Stimulated activated naive CD8-positive, alpha-beta T cell treated with anti-CD3 and anti-CD28 coated beads, Interleukin-15, Interleukin-2, amounts not matched to agents 100 U/mL and 50 U/mL, for 24 hours (primary cell): ENCODE measurements around the gene EXOC4.

Source experiments
- ATAC-seq: fragments of 150-1000 bp; cut with Tn5 transposase; one replicate; pipeline ENCODE4 v1.10.0; 2021
- DNase-seq: peaks from one replicate; pipeline ENCODE4 v3.0.0; 2021

Gene EXOC4

DNA sequence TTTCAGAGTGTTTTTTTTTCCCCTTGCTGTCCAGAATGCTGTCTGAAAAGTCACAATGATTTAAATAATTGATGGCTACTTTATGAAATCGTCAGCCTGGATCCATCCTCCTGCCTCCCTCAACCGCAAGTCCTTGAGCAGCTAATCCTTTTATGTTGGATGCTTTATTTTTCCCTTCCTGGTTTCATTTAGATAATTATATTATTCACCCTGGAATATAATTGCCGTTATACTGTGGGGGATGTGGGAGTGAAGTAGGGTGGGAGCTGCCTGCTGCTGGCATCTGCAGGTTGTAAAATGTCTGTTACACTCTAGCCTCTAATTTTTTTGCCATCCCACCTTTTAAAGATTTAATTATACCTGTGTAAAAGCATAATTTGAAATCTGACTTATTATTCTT lies 583.8 kb downstream of the EXOC4 start:
- no peak for ATAC-seq
- no peak for DNase-seq

DNA sequence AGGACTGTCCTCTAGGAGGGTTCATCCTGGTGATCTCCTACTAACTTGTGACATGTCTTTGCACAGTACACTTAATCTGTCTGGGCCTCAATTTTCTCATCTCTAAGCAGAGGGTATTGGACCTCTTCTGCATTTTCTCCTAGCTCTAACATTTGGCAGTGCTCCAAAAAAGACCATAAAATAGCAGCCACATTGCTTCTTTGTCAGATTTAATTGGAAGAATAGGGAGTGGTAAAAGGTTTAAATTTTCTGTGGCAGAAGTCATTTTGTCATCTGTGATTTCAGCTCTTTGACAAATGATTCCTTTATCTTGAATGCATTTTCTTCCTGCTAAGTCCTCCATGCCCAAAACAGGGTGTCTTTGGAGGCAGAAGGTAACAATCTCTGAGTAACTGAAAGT lies 584.3 kb downstream of the EXOC4 start:
- ATAC-seq (no peak), DNase-seq (no peak)

DNA sequence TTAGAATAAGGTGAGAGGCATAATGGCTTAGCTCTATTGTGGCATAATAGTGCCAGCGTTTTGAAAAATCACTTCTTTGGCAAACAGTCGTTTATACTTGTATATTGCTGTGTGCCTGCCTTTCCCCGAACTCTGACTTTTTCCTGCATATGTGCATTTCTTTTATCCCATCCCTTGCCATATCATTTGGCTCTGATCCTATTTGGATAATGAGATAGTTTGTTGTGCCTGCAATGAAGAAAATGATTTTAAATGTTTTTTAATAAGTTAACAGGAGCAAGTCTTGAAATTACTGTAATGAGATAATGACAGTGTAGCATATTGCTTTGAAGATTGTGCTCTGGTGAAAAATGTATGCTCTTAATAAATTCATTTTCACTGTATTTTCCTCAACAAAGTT lies 586.2 kb downstream of the EXOC4 start:
- ATAC-seq (no peak), DNase-seq (no peak)

DNA sequence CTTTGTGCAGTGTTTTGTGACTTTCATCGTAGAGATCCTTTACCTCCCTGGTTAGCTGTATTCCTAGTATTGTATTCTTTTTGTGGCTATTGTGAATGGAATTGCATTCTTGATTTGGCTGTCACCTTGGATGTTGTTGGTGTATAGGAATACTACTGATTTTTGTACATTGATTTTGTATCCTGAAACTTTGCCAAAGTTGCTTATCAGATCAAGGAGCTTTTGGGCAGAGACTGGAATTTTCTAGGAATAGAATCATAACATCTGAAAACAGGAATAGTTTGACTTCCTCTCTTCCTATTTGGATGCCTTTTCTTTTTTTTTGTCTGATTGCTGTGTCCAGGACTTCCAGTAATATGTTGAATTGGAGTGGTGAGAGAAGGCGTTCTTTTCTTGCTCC lies 590.5 kb downstream of the EXOC4 start:
- no peak for ATAC-seq
- DNase-seq, result no peak

DNA sequence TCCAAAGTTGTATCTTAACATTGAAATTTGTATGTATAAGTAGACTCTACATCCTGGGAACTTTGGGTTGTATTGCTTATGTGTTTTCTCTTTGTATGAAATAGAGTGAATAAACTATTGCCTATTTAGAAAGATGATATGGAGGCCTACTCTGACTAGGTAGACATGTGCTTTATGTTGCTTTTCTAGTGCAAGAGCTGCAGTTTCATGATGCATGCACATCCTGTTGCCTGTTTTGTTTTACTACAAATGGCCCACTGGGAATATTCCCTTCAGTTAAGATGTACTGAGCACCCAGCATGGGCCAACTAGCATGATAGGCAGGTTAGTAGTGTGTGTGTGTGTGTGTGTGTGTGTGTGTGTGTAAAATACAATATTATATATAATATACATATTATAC lies 592.1 kb downstream of the EXOC4 start:
- ATAC-seq (no peak), DNase-seq (no peak)

DNA sequence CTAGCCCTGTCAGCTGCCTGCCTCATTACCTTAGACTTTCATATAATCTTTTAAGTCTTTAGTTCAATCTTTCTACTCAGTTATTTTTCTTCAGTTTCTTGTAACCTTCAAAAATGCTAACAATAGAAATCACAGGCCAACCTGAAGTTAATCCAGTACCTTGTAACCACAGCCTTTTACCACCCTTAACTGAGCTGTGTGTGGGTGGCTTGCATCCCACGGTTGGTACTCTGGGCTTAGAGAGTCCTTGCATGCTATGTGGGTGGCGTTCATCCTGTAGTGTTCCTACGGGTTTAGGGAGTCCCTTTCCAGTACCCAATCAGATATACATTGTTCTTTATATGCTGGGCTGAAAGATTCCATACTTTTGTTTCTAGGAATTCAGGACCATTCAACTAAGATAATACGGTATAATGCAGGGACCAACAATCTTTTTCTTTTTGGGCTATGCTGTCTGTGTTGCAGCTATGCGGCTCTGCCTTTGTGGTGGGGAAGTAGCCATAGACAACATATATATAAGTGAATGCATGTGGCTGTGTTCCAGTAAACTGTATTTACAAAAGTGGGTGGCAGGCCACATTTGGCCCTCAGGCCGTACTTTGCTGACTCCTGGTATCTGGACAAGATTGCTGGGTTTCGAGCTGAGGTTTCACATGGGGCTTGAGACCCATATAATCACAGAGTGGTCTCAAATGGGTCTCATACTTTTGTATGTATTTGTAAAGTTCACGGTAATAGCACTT lies 593.5 kb downstream of the EXOC4 start:
- no peak for DNase-seq
- ATAC-seq, result no peak

DNA sequence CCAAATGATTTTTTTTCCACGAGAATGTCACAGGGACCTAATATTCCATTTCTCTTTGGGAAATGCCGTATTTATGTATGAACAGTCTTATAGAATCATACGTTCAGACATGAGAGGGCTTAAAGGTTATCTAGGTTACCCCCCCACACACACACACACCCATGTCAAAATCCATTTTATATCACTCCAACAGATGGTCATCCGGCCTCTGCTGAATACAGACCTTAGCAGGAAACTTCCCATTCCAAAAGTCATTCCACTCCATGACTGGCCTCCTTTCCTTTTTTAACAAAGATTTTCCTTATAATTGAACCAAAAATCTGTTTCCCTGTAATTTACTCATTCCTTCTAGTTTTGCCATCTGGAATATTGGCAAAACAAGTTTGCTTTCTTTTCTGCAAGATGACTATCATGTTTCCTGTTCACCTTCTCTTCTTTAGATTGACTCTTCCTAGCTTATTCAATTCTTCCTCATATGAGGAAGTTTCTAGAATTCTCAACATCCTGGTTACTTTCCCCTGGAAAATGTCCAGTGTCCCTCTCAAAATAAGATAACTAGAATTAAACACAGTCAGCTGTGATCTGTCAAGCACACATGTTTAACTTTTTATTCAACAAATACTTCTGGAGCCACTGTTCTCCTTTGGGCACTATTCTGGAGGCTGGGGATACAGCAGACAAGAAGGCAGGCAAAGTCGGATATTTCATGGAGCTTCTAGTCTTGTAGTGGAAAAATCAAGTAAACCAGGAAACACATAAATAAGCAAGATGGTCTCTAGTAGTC lies 597.8 kb downstream of the EXOC4 start:
- DNase-seq (no peak), ATAC-seq (no peak)

DNA sequence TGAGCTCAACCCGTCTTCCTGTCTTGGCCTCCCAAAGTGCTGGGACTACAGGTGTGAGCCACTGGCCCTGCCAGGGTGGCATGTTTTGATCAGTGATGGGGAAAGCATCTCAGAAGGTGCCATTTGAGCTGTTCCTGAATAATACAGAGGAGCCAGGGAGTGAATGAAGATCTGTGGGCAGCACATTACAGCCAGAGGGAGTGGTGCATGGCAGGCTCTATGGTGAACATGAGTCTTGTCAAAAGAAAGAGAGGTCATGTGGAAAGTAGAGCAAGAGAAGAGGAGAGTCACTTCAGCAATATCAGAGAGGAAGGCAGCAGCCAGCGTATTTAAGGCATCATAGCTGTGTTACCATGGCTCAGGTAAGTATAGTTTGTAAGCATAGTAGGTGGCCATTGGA lies 598.5 kb downstream of the EXOC4 start:
- no peak for ATAC-seq

DNA sequence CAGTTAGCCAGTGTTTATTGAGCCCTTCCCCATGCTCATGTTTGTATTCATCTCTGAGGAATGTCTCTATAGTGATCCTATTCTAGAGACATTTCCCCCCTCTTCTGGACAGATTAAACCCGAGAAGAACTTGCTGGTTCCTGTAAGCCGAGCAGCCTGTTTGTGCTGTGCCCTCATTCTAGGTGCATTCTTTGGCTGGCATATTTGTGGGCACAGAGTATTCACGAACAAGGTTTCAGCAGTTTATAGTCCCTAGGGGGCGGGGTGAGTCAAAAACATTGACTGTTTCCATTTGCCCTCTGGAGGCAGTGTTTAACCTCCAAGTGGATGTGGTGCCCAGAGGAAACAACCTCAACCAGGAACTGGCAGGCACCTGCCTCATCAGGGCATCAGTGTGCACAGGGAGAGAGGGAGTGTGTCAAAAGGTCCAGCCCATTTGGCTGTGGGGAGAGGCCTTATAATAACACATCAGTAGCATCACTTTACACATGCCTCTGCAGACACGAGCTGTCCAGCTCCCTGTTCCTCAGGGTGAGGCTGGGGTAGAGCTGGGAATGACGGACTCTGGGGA lies 600.9 kb downstream of the EXOC4 start:
- ATAC-seq (no peak), DNase-seq (peak; percentile 14)

More for the DNA sequence above, 598.5 kb downstream of the EXOC4 start:
- DNase-seq, result no peak

DNA sequence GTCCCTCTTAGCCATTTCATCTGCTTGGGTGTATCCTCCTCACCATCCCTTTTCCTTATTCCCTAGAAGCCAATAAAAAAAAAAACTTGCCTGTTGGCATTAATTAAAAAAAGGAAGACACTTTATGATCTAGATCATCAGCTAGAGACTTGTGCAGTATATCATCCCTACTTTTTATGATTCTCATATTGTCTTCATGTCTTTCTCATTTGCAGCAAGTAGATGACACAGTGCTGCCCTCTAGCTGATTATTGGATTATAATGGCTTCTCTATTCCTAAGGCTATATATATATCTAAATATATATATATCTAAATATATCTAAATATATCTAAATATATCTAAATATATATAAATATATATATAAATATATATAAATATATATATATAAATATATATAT lies 601.9 kb downstream of the EXOC4 start:
- DNase-seq, result no peak
- ATAC-seq, result no peak

DNA sequence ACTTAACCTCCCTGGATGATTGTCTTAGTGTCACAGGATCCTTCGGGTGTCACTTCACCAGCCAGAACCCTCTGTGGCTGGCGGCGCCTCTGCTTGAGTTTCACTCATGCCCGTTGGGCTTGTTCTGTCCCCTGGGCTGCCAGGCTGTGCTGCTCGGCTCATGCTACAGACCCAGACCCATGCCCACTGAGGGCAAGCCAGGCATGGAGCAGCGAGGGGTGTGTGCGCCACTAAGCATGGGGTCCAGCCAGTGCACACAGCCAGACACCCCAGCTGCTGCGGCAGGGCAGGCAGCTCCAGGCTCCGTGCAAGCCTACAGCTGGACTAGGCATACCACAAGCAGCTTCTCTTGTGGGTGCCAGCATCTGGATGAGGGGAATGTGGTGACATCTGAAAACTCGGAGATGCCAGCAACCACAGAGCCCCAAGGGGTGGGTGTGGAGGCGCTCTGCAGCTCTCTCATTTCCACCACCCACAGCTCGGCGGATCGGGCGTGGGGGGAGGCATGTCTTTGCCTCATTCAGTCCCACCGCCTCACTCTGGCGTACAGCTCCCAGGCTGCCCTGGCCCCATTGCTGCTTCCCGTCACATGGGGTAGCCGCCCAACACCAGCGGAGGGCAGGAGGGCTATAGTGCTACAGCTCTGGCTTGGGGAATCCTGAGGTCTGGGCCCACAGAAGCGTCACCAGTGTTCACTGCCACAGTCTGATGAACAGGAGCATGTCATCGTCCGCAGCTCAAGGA lies 604.7 kb downstream of the EXOC4 start:
- DNase-seq (no peak), ATAC-seq (no peak)

DNA sequence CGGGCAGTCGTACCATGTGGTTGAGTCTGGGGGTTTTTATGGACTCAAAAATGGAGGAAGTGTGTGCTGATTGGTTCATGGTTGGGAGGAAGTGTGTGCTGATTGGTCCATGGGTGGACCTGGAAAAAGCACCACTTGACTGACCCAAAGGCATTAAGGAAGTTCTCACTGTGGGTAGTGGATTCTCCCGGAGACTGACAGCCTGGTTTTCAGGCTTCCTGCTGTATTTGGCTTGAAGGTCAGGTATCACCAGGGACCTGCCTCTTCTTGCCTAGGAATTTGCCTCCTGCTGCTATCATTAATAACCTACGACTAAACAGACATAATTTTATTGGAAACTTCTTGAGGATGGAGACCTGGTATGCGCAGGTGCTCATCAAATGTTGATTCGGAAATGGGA lies 605.4 kb downstream of the EXOC4 start:
- DNase-seq (no peak), ATAC-seq (no peak)

DNA sequence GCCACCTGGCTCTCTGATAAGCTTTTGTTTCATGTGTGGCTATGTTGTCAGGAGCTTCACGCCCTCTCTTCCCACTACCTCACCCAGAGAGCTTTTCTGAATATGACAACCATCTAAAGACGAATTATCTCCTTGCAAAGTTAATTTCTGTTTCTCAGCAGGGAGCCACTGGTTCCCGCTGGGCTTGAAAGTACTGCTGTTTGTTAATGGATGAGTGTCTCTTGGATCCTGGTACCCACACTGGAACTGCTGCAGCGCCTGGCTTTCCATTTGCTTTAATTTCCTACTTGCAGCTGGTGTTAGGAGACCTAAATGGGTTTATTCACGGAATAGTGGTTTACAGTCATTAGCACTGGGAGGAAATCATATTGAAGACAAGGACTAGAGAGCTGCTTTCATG lies 606.4 kb downstream of the EXOC4 start:
- no peak for ATAC-seq
- DNase-seq, result no peak

DNA sequence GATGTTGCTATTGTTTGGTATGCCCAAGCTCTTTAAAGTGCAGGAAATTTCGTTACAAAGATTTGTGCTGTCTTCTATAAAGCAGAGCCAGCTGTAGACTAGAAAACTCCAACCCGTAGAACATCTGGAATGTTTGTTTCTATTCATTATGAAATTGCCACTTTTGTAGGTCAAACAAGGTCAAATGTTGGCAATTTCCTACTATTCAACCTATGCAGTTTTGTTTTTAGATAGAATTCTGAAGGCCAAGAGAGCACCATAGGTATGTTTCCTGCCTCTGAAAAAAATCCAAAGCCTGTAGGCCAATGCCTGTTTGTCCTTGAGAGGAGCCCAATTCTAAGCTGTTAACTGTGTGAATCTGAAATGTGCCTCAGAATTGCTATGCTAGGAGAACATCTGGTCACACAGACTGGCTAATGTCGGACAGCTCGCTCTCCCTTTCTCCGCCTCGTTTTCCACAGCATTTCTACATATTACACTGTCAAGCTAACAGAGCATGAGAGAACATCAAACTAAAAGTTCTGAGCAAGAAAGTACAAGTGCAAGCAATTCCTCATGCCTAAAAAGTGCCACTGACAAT lies 607.1 kb downstream of the EXOC4 start:
- no peak for DNase-seq
- no peak for ATAC-seq

DNA sequence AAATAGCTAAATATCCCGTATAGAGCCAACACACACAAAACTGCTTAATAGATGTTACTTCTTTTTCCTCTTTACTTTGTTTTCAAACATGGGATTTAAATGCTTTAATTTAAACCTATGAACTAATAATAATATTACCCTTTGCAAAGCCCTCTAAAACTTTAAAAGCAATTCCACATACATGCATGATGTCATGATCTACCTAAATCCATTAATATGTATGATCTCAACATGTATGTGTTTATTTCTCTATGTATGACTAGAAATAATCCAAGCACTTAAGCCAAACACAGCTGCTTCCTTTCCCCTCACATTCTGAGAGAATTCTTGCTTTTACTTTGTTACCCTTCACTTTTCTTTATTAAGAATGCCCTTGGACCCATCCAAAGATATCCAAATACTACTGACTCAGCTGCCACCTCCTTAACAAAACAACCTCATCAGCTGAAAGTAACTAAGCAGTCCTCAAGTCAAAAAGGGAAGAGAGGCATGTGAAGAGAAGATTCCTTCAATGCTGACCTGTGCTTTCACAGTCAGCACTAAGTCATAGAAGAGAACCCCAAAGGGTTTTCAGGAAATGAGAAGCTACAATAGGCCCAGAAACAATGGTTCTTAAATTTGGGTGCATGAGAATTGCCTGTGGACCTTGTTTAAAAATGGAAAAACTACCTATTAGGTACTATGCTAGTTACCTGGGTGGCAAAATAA lies 607.9 kb downstream of the EXOC4 start:
- DNase-seq, result no peak
- ATAC-seq, result no peak

DNA sequence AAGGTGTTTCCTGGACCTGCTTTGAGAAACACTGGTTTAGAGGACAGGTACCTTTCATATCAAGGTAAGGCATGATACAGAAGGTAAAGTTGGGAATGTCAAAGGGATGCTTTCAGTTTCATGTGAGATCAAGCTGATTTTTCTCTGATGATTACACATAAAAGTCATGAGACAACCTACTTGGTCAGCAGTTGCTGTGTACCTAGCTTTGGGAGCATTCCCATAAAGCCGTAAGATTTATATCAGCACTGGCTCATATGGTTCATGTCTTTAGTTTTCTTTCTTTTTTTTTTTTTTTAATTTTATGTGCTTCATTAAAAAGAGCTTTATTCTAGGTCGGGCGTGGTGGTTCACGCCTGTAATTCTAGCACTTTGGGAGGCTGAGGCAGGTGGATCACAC lies 609.0 kb downstream of the EXOC4 start:
- ATAC-seq, result no peak
- DNase-seq, result no peak

DNA sequence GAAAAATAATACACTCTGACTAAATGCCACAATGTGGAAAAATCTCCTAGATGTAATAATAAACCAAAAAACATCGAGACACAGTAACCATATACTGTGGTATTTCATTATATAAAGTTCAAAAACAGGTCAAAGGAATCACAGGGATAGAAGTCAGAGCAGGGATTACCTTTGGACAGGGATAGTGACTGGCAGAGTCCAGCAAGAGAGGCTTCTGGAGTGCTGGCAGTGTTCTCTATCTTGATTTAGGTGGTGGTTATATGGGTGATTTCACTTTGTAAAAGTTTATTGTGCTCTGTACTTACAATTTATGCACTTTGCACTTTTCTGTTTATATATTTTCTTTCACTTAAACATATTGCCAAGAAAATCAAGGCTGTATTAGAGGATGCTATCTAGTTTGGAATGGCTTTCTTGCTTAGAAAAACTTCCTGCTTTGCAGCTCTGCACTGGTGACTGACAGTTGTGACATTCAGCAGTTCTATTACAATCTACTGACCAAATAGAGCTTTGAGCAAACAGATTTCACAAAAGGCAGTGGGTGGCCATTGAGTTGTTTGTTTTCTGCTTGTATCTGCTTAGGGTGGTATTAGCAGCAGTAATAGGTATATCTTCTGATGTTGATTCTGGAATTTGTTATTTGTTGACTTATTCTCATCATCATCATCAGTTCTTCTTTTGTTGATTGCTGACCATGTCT lies 610.6 kb downstream of the EXOC4 start:
- DNase-seq, result no peak
- no peak for ATAC-seq

DNA sequence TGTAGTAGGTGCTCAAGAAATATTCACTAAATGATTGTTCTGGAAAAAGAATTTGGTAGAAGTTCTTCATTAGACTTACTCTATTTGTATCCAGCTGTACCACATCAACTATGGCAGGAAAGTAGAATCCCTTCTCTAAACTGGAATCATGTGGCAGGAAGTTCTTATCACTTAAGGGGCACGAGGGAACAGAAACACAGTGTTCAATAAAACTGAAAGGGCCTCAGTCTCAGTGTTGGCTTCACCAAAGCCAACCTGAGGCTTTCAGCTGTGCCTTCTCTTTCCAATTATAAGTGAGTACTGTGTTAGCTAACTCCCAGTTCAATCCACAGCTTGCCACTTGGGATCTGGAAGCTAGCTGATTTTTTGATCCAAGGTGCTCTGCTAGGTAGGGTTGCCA lies 616.7 kb downstream of the EXOC4 start:
- no peak for DNase-seq

DNA sequence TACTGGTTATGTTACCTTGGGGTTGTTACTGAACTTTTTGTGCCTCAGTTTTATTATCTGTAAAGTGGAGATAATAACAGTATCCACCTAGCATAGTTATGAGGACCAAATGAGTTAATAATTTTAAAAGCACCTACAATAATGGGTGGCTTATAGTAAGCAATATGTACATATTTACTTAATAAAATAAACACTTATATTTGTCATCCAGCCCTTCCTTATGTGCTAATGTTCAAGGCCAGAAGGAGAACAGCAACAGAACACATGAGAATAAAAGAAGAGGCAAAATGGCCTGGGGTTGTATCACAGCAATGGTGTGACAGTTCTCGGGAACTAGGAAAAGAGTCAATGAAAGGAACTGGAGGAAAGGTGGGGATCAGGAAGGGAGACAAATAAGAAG lies 618.9 kb downstream of the EXOC4 start:
- no peak for ATAC-seq
- DNase-seq, result no peak

More for the DNA sequence above, 616.7 kb downstream of the EXOC4 start:
- no peak for ATAC-seq

DNA sequence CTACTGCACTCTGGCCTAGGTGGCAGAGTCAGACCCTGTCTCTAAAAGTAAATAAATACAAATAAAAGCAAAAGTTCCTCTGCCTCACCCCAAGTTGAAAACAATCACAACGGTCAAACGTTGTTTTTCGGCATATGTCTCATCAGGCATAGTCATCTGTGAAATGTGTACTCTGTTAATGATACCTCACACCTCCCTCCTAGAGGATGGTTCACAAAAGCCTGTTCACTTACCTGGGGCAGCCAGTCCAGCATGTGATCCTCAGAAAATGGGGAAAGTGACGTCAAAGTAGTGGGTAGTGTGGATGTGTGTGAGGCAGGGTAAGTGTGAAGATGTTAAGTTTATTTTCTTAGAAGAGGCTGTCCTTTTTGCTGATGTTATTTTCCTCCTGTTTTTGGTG lies 620.3 kb downstream of the EXOC4 start:
- DNase-seq (no peak), ATAC-seq (no peak)

DNA sequence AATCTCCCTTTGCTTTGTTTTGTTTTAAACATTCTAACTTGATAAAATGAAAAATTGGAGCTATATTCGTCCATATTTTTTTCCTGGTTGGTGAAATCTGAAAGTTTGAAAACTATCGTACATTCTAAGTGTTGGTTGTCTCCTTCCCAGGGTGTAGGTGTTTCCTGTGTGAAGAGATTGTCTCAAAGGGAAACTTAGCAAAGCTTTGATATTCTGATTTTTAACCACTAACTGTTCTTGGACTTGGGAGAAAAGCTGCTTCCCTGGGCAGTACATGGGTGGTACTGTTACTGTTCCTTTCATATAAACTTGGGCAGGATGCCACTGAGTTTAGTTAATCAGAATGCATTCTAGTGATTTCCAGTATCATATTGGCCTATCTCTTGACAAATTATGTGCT lies 620.8 kb downstream of the EXOC4 start:
- no peak for ATAC-seq
- DNase-seq, result no peak
